Effector memory CD8-positive, alpha-beta T cell (primary cell): ENCODE results near the gene FAM107B.
A peak's percentile ranks its signal among the peaks of the same experiment; 100 is the strongest.
"Not testable (repeated sequence)": the region's sequence is repeated elsewhere in the genome, so short reads cannot be mapped to it uniquely, and the experiment has no call there.

Source experiments
- ATAC-seq: fragments of 150-1000 bp; cut with Tn5 transposase; replicated peaks from 2 replicates; pipeline ENCODE4 v1.10.0; 2021; ENCODE audit warnings: mild to moderate bottlenecking, moderate library complexity
- DNase-seq, 3 experiments: peaks; one replicate each; pipeline ENCODE4 v3.0.0; 2021
- H3K27ac Mint-ChIP-seq, 2 donors: one replicate each; pipeline ENCODE4 v1.8.0; 2022; ENCODE audit warnings: mild to moderate bottlenecking in 2 of 2, mixed read lengths in 2 of 2, moderate library complexity in 2 of 2
- H3K27me3 Mint-ChIP-seq, 2 donors: one replicate each; pipeline ENCODE4 v1.8.0; 2022; ENCODE audit warnings: mixed read lengths in 2 of 2
- H3K36me3 Mint-ChIP-seq: one replicate; pipeline ENCODE4 v1.8.0; 2022; ENCODE audit warnings: mild to moderate bottlenecking, moderate library complexity, mixed read lengths; ENCODE audit not compliant: insufficient read depth
- H3K4me1 Mint-ChIP-seq, 2 donors: one replicate each; pipeline ENCODE4 v1.8.0; 2022; ENCODE audit warnings: low read depth in 2 of 2, mixed read lengths in 2 of 2
- H3K4me3 Mint-ChIP-seq, 2 donors: one replicate each; pipeline ENCODE4 v1.8.0; 2022; ENCODE audit warnings: mild to moderate bottlenecking in 2 of 2, mixed read lengths in 2 of 2, moderate library complexity in 2 of 2
- H3K9me3 Mint-ChIP-seq, 2 donors: one replicate each; pipeline ENCODE4 v1.8.0; 2022; ENCODE audit warnings: mixed read lengths in 2 of 2

The FAM107B gene

GRCh38 chr10:14670551-14671240, 104.0 kb downstream of the FAM107B start:
- DNase-seq (no peak), ATAC-seq (no peak)
- peaks cover 4 to 10% of the 10 kb centered on the region in 2 donors for H3K4me1 Mint-ChIP-seq
- no peak overlapping the region for H3K27ac Mint-ChIP-seq
- peaks cover 5 to 7% of the 10 kb centered on the region in 2 donors for H3K9me3 Mint-ChIP-seq
- H3K36me3 Mint-ChIP-seq: peaks cover 5% of the 10 kb centered on the region
- H3K27me3 Mint-ChIP-seq: no peaks in the 10 kb centered on the region
- H3K4me3 Mint-ChIP-seq: no peak overlapping the region

- ATAC-seq (no peak), DNase-seq (no peak)
- H3K27me3 Mint-ChIP-seq: no peaks in the 10 kb centered on the region
- H3K36me3 Mint-ChIP-seq: peaks cover 5% of the 10 kb centered on the region
- no peak overlapping the region for H3K4me3 Mint-ChIP-seq
- peaks cover 4 to 20% of the 10 kb centered on the region in 2 donors for H3K4me1 Mint-ChIP-seq
- no peak overlapping the region for H3K27ac Mint-ChIP-seq
- H3K9me3 Mint-ChIP-seq: peaks cover 5 to 7% of the 10 kb centered on the region in 2 donors
Measured at GRCh38 chr10:14669576-14669975, 105.1 kb downstream of the FAM107B start.

GRCh38 chr10:14667781-14668180, 106.9 kb downstream of the FAM107B start:
- peaks cover 5 to 7% of the 10 kb centered on the region in 2 donors for H3K9me3 Mint-ChIP-seq
- peaks cover 7% of the 10 kb centered on the region for H3K36me3 Mint-ChIP-seq
- peaks cover 6 to 21% of the 10 kb centered on the region in 2 donors for H3K4me1 Mint-ChIP-seq
- no peak overlapping the region for H3K4me3 Mint-ChIP-seq
- H3K27me3 Mint-ChIP-seq: no peaks in the 10 kb centered on the region
- no peak overlapping the region for H3K27ac Mint-ChIP-seq
- no peak for ATAC-seq
- DNase-seq: no peak

GRCh38 chr10:14667280-14667679, 107.4 kb downstream of the FAM107B start:
- DNase-seq (no peak), ATAC-seq (no peak)
- peaks cover 7% of the 10 kb centered on the region for H3K36me3 Mint-ChIP-seq
- peaks cover 8 to 21% of the 10 kb centered on the region in 2 donors for H3K4me1 Mint-ChIP-seq
- H3K27me3 Mint-ChIP-seq: no peaks in the 10 kb centered on the region
- no peak overlapping the region for H3K4me3 Mint-ChIP-seq
- H3K9me3 Mint-ChIP-seq: peaks cover 5 to 7% of the 10 kb centered on the region in 2 donors
- no peak overlapping the region for H3K27ac Mint-ChIP-seq

- no peak for DNase-seq
- Mint-ChIP-seq H3K4me1 (peaks cover 12 to 21% of the 10 kb centered on the region in 2 donors), H3K27ac (peak overlapping the region in 1 of 2 donors; percentile 69), H3K9me3 (peaks cover 5 to 7% of the 10 kb centered on the region in 2 donors), H3K4me3 (no peak overlapping the region), H3K36me3 (peaks cover 7% of the 10 kb centered on the region), H3K27me3 (no peaks in the 10 kb centered on the region)
- ATAC-seq: no peak
Measured at GRCh38 chr10:14665865-14666857, 108.5 kb downstream of the FAM107B start.

GRCh38 chr10:14665304-14665703, 109.4 kb downstream of the FAM107B start:
- H3K27ac Mint-ChIP-seq: peak overlapping the region in 1 of 2 donors; percentile 69
- H3K36me3 Mint-ChIP-seq: peaks cover 7% of the 10 kb centered on the region
- DNase-seq (no peak), ATAC-seq (peak; percentile 53)
- H3K4me1 Mint-ChIP-seq: peaks cover 19 to 30% of the 10 kb centered on the region in 2 donors
- H3K27me3 Mint-ChIP-seq: no peaks in the 10 kb centered on the region
- H3K4me3 Mint-ChIP-seq: no peak overlapping the region
- H3K9me3 Mint-ChIP-seq: peaks cover 5 to 7% of the 10 kb centered on the region in 2 donors

- ATAC-seq (no peak), DNase-seq (no peak)
- H3K9me3 Mint-ChIP-seq: peaks cover 5 to 7% of the 10 kb centered on the region in 2 donors
- H3K4me1 Mint-ChIP-seq: peaks cover 24 to 39% of the 10 kb centered on the region in 2 donors
- H3K27ac Mint-ChIP-seq: peak overlapping the region; percentile 4 to 11
- H3K36me3 Mint-ChIP-seq: peaks cover 7% of the 10 kb centered on the region
- H3K4me3 Mint-ChIP-seq: no peak overlapping the region
- no peaks in the 10 kb centered on the region for H3K27me3 Mint-ChIP-seq
Measured at GRCh38 chr10:14664345-14664744, 110.4 kb downstream of the FAM107B start.

GRCh38 chr10:14661818-14662217, 112.9 kb downstream of the FAM107B start:
- H3K4me1 Mint-ChIP-seq: peaks cover 40 to 61% of the 10 kb centered on the region in 2 donors
- no peak for DNase-seq
- H3K9me3 Mint-ChIP-seq: peaks cover 5 to 7% of the 10 kb centered on the region in 2 donors
- H3K27me3 Mint-ChIP-seq: no peaks in the 10 kb centered on the region
- peak overlapping the region in 1 of 2 donors; percentile 98 for H3K27ac Mint-ChIP-seq
- H3K36me3 Mint-ChIP-seq: peaks cover 2% of the 10 kb centered on the region
- ATAC-seq: no peak
- H3K4me3 Mint-ChIP-seq: no peak overlapping the region

GRCh38 chr10:14660831-14661230, 113.9 kb downstream of the FAM107B start:
- Mint-ChIP-seq H3K4me1 (peaks cover 40 to 54% of the 10 kb centered on the region in 2 donors), H3K27ac (peak overlapping the region; percentile 83 to 98), H3K27me3 (no peaks in the 10 kb centered on the region), H3K4me3 (no peak overlapping the region), H3K9me3 (peaks cover 1 to 2% of the 10 kb centered on the region in 2 donors), H3K36me3 (peaks cover 2% of the 10 kb centered on the region)
- ATAC-seq (no peak), DNase-seq (no peak)

GRCh38 chr10:14659626-14660196, 115.0 kb downstream of the FAM107B start:
- Mint-ChIP-seq H3K27me3 (no peaks in the 10 kb centered on the region), H3K4me3 (peak overlapping the region; percentile 72 to 73), H3K27ac (peak overlapping the region; percentile 83 to 98), H3K4me1 (peaks cover 43 to 45% of the 10 kb centered on the region in 2 donors), H3K36me3 (peaks cover 2% of the 10 kb centered on the region), H3K9me3 (no peaks in the 10 kb centered on the region)
- peak; percentile 22 to 50 (median 30) for DNase-seq
- peak; percentile 85 for ATAC-seq

GRCh38 chr10:14659137-14659536, 115.6 kb downstream of the FAM107B start:
- not testable (repeated sequence) for H3K36me3 Mint-ChIP-seq, DNase-seq, H3K27me3 Mint-ChIP-seq, H3K9me3 Mint-ChIP-seq
- H3K4me1 Mint-ChIP-seq: peaks cover 46 to 48% of the 10 kb centered on the region in 2 donors
- H3K27ac Mint-ChIP-seq: peak overlapping the region; percentile 83 to 98
- ATAC-seq: peak; percentile 6
- H3K4me3 Mint-ChIP-seq: peak overlapping the region; percentile 72 to 73

- ATAC-seq (no peak), DNase-seq (no peak)
- no peaks in the 10 kb centered on the region for H3K9me3 Mint-ChIP-seq
- peak overlapping the region; percentile 72 to 73 for H3K4me3 Mint-ChIP-seq
- H3K36me3 Mint-ChIP-seq: peaks cover 2% of the 10 kb centered on the region
- H3K27ac Mint-ChIP-seq: peak overlapping the region; percentile 83 to 98
- no peaks in the 10 kb centered on the region for H3K27me3 Mint-ChIP-seq
- H3K4me1 Mint-ChIP-seq: peaks cover 50 to 54% of the 10 kb centered on the region in 2 donors
Measured at GRCh38 chr10:14658331-14659127, 116.2 kb downstream of the FAM107B start.
